IMR-90 (cell line): ENCODE results near the gene ABL1. TPM values are rescaled to one million over a fixed set of nuclear protein-coding genes. Genes with fewer than 3 reads are reported as not detected.

ENCODE experiments used
- ATAC-seq: fragments of 200-7000 bp; cut with Tn5 transposase; 2 replicates; pipeline ENCODE4 v1.9.1; 2020; ENCODE audit warnings: low read depth, mild to moderate bottlenecking, moderate library complexity
- BruUV-seq: library from RNA; stranded (reverse); fragments of 400-500 nt; replicated peaks from 2 replicates; lab custom pipeline; 2021; lab: Mats Ljungman, UMichigan
- CTCF ChIA-PET: fragments of 300-600 bp; formaldehyde crosslinking; extraction: SDS; loops from one replicate; lab custom pipeline; 2021; ENCODE audit warnings: antibody characterized with exemption; lab: Yijun Ruan, JAX
- POLR2A ChIA-PET: fragments of 300-600 bp; sonication (Branson Sonifier 250); formaldehyde crosslinking; loops from one replicate; lab custom pipeline; 2022; ENCODE audit warnings: antibody characterized with exemption; ENCODE audit not compliant: unreplicated experiment; lab: Charles Lee
- DNase-seq: peaks from one replicate; pipeline ENCODE4 v3.0.0; 2013
- H2AFZ ChIP-seq: replicated peaks from 2 replicates; pipeline ENCODE3; 2013; ENCODE audit warnings: low read length, mild to moderate bottlenecking; ENCODE audit not compliant: poor library complexity
- H2AK5ac ChIP-seq: 2 replicates; pipeline ENCODE4 v1.6.1; 2013; ENCODE audit warnings: low read depth, low read length, inconsistent platforms
- H2AK9ac ChIP-seq: replicated peaks from 2 replicates; pipeline ENCODE3; 2013; ENCODE audit warnings: mild to moderate bottlenecking, low read depth, low read length, moderate library complexity; ENCODE audit not compliant: poor library complexity
- H2BK120ac ChIP-seq: 2 replicates; pipeline ENCODE4 v1.6.1; 2013; ENCODE audit warnings: low read depth, low read length, inconsistent platforms
- H2BK15ac ChIP-seq: 3 replicates; pipeline ENCODE4 v1.6.1; 2013; ENCODE audit warnings: low read depth, low read length, inconsistent platforms
- H2BK20ac ChIP-seq: 2 replicates; pipeline ENCODE4 v1.6.1; 2013; ENCODE audit warnings: low read depth, mild to moderate bottlenecking, inconsistent platforms, low read length, moderate library complexity
- H2BK5ac ChIP-seq: 2 replicates; pipeline ENCODE4 v1.6.1; 2013; ENCODE audit warnings: mild to moderate bottlenecking, low read depth, low read length, inconsistent platforms; ENCODE audit not compliant: poor library complexity, severe bottlenecking
- H3K14ac ChIP-seq: replicated peaks from 2 replicates; pipeline ENCODE4 v1.6.1; 2013; ENCODE audit warnings: low read depth, low read length, inconsistent platforms
- H3K18ac ChIP-seq: 2 replicates; pipeline ENCODE4 v1.6.1; 2013; ENCODE audit warnings: low read depth, low read length, control low read depth
- H3K23ac ChIP-seq: 2 replicates; pipeline ENCODE4 v1.6.1; 2013; ENCODE audit warnings: low read depth, low read length, inconsistent platforms
- H3K27ac ChIP-seq: 2 replicates; pipeline ENCODE4 v1.5.1; 2013; ENCODE audit warnings: mild to moderate bottlenecking, control low read depth, low read length; ENCODE audit not compliant: insufficient read depth
- H3K27me3 ChIP-seq: 2 replicates; pipeline ENCODE4 v1.6.1; 2013; ENCODE audit warnings: low read length; ENCODE audit not compliant: control insufficient read depth, insufficient read depth
- H3K36me3 ChIP-seq: 2 replicates; pipeline ENCODE4 v1.6.1; 2013; ENCODE audit warnings: low read length, mixed read lengths; ENCODE audit not compliant: control insufficient read depth, insufficient read depth
- H3K4ac ChIP-seq: 2 replicates; pipeline ENCODE4 v1.6.1; 2013; ENCODE audit warnings: low read depth, low read length, inconsistent platforms
- H3K4me1 ChIP-seq: 2 replicates; pipeline ENCODE4 v1.6.1; 2013; ENCODE audit warnings: low read length, mixed read lengths; ENCODE audit not compliant: control insufficient read depth, insufficient read depth
- H3K4me2 ChIP-seq: 2 replicates; pipeline ENCODE4 v1.6.1; 2013; ENCODE audit warnings: low read depth, mild to moderate bottlenecking, control low read depth, low read length, moderate library complexity
- H3K4me3 ChIP-seq: 2 replicates; pipeline ENCODE4 v1.5.1; 2013; ENCODE audit warnings: low read depth, mild to moderate bottlenecking, control low read depth, low read length, moderate library complexity; ENCODE audit not compliant: insufficient read depth
- H3K56ac ChIP-seq: 2 replicates; pipeline ENCODE4 v1.6.1; 2013; ENCODE audit warnings: low read length, inconsistent platforms; ENCODE audit not compliant: insufficient read depth; ENCODE audit errors: extremely low read depth
- H3K79me1 ChIP-seq, 2 experiments: 2 replicates each; pipeline ENCODE4 v1.6.1; 2013; ENCODE audit warnings: low read length in 2 of 2, inconsistent platforms in 1 of 2, low read depth in 1 of 2
- H3K9ac ChIP-seq: 2 replicates; pipeline ENCODE4 v1.6.1; 2013; ENCODE audit warnings: low read depth, low read length, control low read depth
- H3K9me1 ChIP-seq: 2 replicates; pipeline ENCODE4 v1.6.1; 2013; ENCODE audit warnings: low read length, inconsistent platforms; ENCODE audit not compliant: insufficient read depth
- H3K9me3 ChIP-seq: 2 replicates; pipeline ENCODE4 v1.6.1; 2013; ENCODE audit warnings: low read length; ENCODE audit not compliant: control insufficient read depth, insufficient read depth
- H4K20me1 ChIP-seq: 2 replicates; pipeline ENCODE4 v1.6.1; 2013; ENCODE audit warnings: low read length, inconsistent platforms; ENCODE audit not compliant: insufficient read depth
- H4K5ac ChIP-seq: 2 replicates; pipeline ENCODE4 v1.6.1; 2013; ENCODE audit warnings: mild to moderate bottlenecking, low read depth, low read length, control low read depth
- H4K8ac ChIP-seq, 2 experiments: 2 replicates each; pipeline ENCODE4 v1.6.1; 2013; ENCODE audit warnings: low read depth in 2 of 2, low read length in 2 of 2, control low read depth in 1 of 2, inconsistent platforms in 1 of 2
- H4K91ac ChIP-seq: 2 replicates; pipeline ENCODE4 v1.6.1; 2013; ENCODE audit warnings: low read depth, low read length, inconsistent platforms; ENCODE audit not compliant: insufficient read depth
- BHLHE40 ChIP-seq: fragments of 150-350 bp; IDR thresholded peaks from 2 replicates; pipeline ENCODE4 v1.6.1; 2016; ENCODE audit warnings: mild to moderate bottlenecking, low read depth, low read length
- CEBPB ChIP-seq: IDR thresholded peaks from 2 replicates; pipeline ENCODE4 v1.6.1; 2012; ENCODE audit warnings: low read depth, low read length, improper control_type of control experiment
- CHD1 ChIP-seq: IDR thresholded peaks from 2 replicates; pipeline ENCODE4 v1.6.1; 2012; ENCODE audit warnings: low read depth, low read length, improper control_type of control experiment
- FOS ChIP-seq: fragments of 150-350 bp; IDR thresholded peaks from 2 replicates; pipeline ENCODE4 v1.6.1; 2016; ENCODE audit warnings: low read depth, low read length
- MAFK ChIP-seq: IDR thresholded peaks from 2 replicates; pipeline ENCODE4 v1.6.1; 2012; ENCODE audit warnings: low read depth, low read length, improper control_type of control experiment
- MAZ ChIP-seq: IDR thresholded peaks from 2 replicates; pipeline ENCODE4 v1.6.1; 2012; ENCODE audit warnings: low read depth, mild to moderate bottlenecking, low read length, improper control_type of control experiment, moderate library complexity, borderline replicate concordance
- MXI1 ChIP-seq: IDR thresholded peaks from 2 replicates; pipeline ENCODE4 v1.6.1; 2012; ENCODE audit warnings: low read depth, mild to moderate bottlenecking, low read length, moderate library complexity, borderline replicate concordance
- NFE2L2 ChIP-seq: fragments of 150-350 bp; IDR thresholded peaks from 2 replicates; pipeline ENCODE4 v1.6.1; 2016; ENCODE audit warnings: low read depth, mild to moderate bottlenecking, low read length
- POLR2A ChIP-seq: IDR thresholded peaks from 2 replicates; pipeline ENCODE4 v1.6.1; 2012; ENCODE audit warnings: mild to moderate bottlenecking, low read depth, low read length
- RAD21 ChIP-seq: IDR thresholded peaks from 2 replicates; pipeline ENCODE4 v1.6.1; 2012; ENCODE audit warnings: low read length, improper control_type of control experiment
- RCOR1 ChIP-seq: IDR thresholded peaks from 2 replicates; pipeline ENCODE4 v1.6.1; 2012; ENCODE audit warnings: mild to moderate bottlenecking, low read length, improper control_type of control experiment; ENCODE audit not compliant: insufficient replicate concordance
- RFX5 ChIP-seq: IDR thresholded peaks from 2 replicates; pipeline ENCODE4 v1.8.0; 2012; ENCODE audit warnings: low read depth, mild to moderate bottlenecking, low read length, moderate library complexity
- SMC3 ChIP-seq: fragments of 150-350 bp; IDR thresholded peaks from 2 replicates; pipeline ENCODE4 v1.6.1; 2016; ENCODE audit warnings: low read depth, mild to moderate bottlenecking, antibody characterized with exemption, low read length, moderate library complexity
- whole genome bisulfite sequencing, 2 experiments: methylation state at CpG; one replicate each; pipeline versions ENCODE4 v1.1.5 to v1.1.7; 2013; ENCODE audit warnings: missing lambda C conversion rate in 2 of 2; ENCODE audit not compliant: insufficient read length in 1 of 2; ENCODE audit errors: extremely low coverage in 2 of 2; 5-methylcytosine and 5-hydroxymethylcytosine counted together
- dilution Hi-C: fragments of 300-500 bp; cut with HindIII; formaldehyde crosslinking; loops from one replicate; pipeline ENCODE4 v1.14.3; 2018; ENCODE audit warnings: low sequenced_read_pairs; ENCODE audit not compliant: unreplicated experiment
- in situ Hi-C: fragments of 300-500 bp; cut with MboI; formaldehyde crosslinking; loops from 3 replicates; pipeline ENCODE4 v1.14.3; 2019; ENCODE audit warnings: low sequenced_read_pairs, inconsistent platforms, mixed read lengths
- intact Hi-C: fragments of 100-400 bp; cut with micrococcal nuclease; formaldehyde crosslinking; loops from 2 replicates; pipeline ENCODE4 v1.10.0; 2022
- polyA plus RNA-seq, 3 experiments: library from polyadenylated mRNA; depleted of rRNA; stranded (reverse); fragments of >200 nt; gene quantifications; 2 replicates each; pipeline ENCODE4 v1.2.3, GENCODE V29; 2012; ENCODE audit warnings: low replicate concordance in 1 of 3
- total RNA-seq: library from RNA; depleted of rRNA; stranded (reverse); fragments of >200 nt; gene quantifications from 2 replicates; pipeline ENCODE4 v1.2.3, GENCODE V29; 2012
- TF ChIP-seq, protein P1 (sequence below): conservative IDR thresholded peaks from 2 replicates; pipeline ENCODE4 v1.5.1; 2012; ENCODE audit warnings: mild to moderate bottlenecking, low read depth, low read length, improper control_type of control experiment
- TF ChIP-seq, protein P2 (sequence below): fragments of 150-350 bp; IDR thresholded peaks from 2 replicates; pipeline ENCODE4 v1.6.1; 2016; ENCODE audit warnings: low read depth, mild to moderate bottlenecking, low read length, moderate library complexity, borderline replicate concordance
- TF ChIP-seq, protein P3 (sequence below): fragments of 150-350 bp; IDR thresholded peaks from 2 replicates; pipeline ENCODE4 v1.6.1; 2017; ENCODE audit warnings: mild to moderate bottlenecking, antibody characterized with exemption, low read length, low read depth

ABL1 gene
- total and polyA plus RNA-seq, 2 of the 4 experiments (the other 2 are of a cell fraction) = 33.7 to 49.1 TPM

DNA sequence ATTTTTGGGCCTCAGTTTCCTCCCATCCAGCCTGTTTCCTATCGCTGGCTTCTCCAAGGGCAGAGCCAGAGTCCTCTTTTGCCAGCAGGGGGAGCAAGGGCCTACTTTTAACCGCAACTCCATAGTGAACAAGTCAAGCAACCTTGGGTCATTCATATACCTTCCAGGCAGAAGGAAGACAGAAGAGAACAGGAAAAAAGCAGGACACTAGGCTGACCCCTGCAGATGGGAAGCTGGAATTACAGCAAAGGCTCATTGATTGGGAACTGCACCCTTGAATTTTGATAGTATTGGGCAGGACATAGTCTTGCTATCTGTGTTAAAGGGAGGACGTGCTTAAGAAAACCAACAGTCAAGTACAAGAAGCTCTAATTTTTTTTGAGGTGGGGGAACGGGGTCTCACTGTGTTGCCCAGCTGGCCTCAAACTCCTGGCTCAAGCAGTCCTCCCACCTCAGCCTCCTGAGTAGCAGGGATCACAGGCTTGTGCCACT, 31.5 kb downstream of the ABL1 start:
- H3K14ac ChIP-seq = no peak overlapping the region
- no peak overlapping the region for H3K4me3 ChIP-seq
- H2AK9ac ChIP-seq = no peak overlapping the region
- H3K18ac ChIP-seq = no peak overlapping the region
- no TSS peak for BruUV-seq
- H3K79me1 ChIP-seq = peaks cover 41 to 94% of the 10 kb centered on the region in 2 experiments
- no peak overlapping the region for H3K4ac ChIP-seq
- no peaks in the 10 kb centered on the region for H3K27me3 ChIP-seq
- in situ Hi-C loops = no loop called here
- no peak overlapping the region for H3K56ac ChIP-seq
- no peak overlapping the region for H4K8ac ChIP-seq
- no peak overlapping the region for H4K5ac ChIP-seq
- H2BK15ac ChIP-seq = no peak overlapping the region
- H4K20me1 ChIP-seq = peaks cover 74% of the 10 kb centered on the region
- peaks cover 47% of the 10 kb centered on the region for H3K36me3 ChIP-seq
- POLR2A ChIA-PET = no interaction called here
- no peak overlapping the region for H2BK120ac ChIP-seq
- H3K9me3 ChIP-seq = no peaks in the 10 kb centered on the region
- TF ChIP-seq RAD21 = peak; percentile 74
- no peak for TF ChIP-seq NFE2L2
- TF ChIP-seq MAZ = no peak
- peak; percentile 73 for TF ChIP-seq SMC3
- TF ChIP-seq MXI1 = no peak
- TF ChIP-seq, protein P1, sequence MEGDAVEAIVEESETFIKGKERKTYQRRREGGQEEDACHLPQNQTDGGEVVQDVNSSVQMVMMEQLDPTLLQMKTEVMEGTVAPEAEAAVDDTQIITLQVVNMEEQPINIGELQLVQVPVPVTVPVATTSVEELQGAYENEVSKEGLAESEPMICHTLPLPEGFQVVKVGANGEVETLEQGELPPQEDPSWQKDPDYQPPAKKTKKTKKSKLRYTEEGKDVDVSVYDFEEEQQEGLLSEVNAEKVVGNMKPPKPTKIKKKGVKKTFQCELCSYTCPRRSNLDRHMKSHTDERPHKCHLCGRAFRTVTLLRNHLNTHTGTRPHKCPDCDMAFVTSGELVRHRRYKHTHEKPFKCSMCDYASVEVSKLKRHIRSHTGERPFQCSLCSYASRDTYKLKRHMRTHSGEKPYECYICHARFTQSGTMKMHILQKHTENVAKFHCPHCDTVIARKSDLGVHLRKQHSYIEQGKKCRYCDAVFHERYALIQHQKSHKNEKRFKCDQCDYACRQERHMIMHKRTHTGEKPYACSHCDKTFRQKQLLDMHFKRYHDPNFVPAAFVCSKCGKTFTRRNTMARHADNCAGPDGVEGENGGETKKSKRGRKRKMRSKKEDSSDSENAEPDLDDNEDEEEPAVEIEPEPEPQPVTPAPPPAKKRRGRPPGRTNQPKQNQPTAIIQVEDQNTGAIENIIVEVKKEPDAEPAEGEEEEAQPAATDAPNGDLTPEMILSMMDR = peak; percentile 88
- TF ChIP-seq MAFK = no peak
- TF ChIP-seq RFX5 = no peak
- TF ChIP-seq, protein P2, sequence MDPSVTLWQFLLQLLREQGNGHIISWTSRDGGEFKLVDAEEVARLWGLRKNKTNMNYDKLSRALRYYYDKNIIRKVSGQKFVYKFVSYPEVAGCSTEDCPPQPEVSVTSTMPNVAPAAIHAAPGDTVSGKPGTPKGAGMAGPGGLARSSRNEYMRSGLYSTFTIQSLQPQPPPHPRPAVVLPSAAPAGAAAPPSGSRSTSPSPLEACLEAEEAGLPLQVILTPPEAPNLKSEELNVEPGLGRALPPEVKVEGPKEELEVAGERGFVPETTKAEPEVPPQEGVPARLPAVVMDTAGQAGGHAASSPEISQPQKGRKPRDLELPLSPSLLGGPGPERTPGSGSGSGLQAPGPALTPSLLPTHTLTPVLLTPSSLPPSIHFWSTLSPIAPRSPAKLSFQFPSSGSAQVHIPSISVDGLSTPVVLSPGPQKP = no peak
- TF ChIP-seq POLR2A = no peak
- no peak for TF ChIP-seq CHD1
- TF ChIP-seq, protein P3, sequence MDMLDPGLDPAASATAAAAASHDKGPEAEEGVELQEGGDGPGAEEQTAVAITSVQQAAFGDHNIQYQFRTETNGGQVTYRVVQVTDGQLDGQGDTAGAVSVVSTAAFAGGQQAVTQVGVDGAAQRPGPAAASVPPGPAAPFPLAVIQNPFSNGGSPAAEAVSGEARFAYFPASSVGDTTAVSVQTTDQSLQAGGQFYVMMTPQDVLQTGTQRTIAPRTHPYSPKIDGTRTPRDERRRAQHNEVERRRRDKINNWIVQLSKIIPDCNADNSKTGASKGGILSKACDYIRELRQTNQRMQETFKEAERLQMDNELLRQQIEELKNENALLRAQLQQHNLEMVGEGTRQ = no peak
- TF ChIP-seq FOS = no peak
- TF ChIP-seq RCOR1 = no peak
- no peak for TF ChIP-seq BHLHE40
- TF ChIP-seq CEBPB = no peak
- dilution Hi-C loops = no loop called here
- no peak overlapping the region for H4K91ac ChIP-seq
- H3K27ac ChIP-seq = no peak overlapping the region
- H2BK20ac ChIP-seq = no peak overlapping the region
- ATAC-seq (peak; percentile 82), DNase-seq (peak; percentile 89)
- no peak overlapping the region for H2AK5ac ChIP-seq
- H3K4me2 ChIP-seq = no peak overlapping the region
- peaks cover 4% of the 10 kb centered on the region; the same call in 1 of the 2 replicates for H3K9me1 ChIP-seq
- no peak overlapping the region for H3K23ac ChIP-seq
- H3K4me1 ChIP-seq = peaks cover 8% of the 10 kb centered on the region
- CTCF ChIA-PET = interaction anchor here (0.6 to 2.5 kb wide), 12 partner anchors 8 to 180 kb away, joined by 3 to 12 read pairs (median 5); no protein-coding TSS in a partner anchor
- no peak overlapping the region for H2AFZ ChIP-seq
- H3K9ac ChIP-seq = no peak overlapping the region
- intact Hi-C loops = loop anchor here (1.0 kb wide), 2 partner anchors 132 to 154 kb away; no protein-coding TSS in a partner anchor
- H2BK5ac ChIP-seq = no peak overlapping the region
- WGBS, 2 experiments = 17% methylated on average over 1 of the region's 4 CpGs; no CpG with 5 or more reads in 1 of the 2 experiments
